Hepatocyte (in vitro differentiated cells): Measurements from ENCODE around the gene HES7.

ENCODE experiments used
- EZH2 ChIP-seq: fragments of 200-600 bp; sonication (generic); IDR thresholded peaks from 2 replicates; pipeline ENCODE4 v1.6.1; 2016; ENCODE audit warnings: antibody characterized with exemption, mild to moderate bottlenecking, borderline replicate concordance
- EZH2phosphoT487 ChIP-seq: fragments of 200-600 bp; sonication (generic); IDR thresholded peaks from one replicate; pipeline ENCODE4 v1.6.1; 2018; ENCODE audit warnings: antibody characterized with exemption, mild to moderate bottlenecking, low read depth, moderate library complexity; ENCODE audit not compliant: unreplicated experiment, severe bottlenecking
- TF ChIP-seq, protein P1 (sequence below): fragments of 200-600 bp; sonication (generic); IDR thresholded peaks from 2 replicates; pipeline ENCODE4 v1.5.1; 2016; ENCODE audit warnings: antibody characterized with exemption, mild to moderate bottlenecking; ENCODE audit not compliant: poor library complexity

DNA sequence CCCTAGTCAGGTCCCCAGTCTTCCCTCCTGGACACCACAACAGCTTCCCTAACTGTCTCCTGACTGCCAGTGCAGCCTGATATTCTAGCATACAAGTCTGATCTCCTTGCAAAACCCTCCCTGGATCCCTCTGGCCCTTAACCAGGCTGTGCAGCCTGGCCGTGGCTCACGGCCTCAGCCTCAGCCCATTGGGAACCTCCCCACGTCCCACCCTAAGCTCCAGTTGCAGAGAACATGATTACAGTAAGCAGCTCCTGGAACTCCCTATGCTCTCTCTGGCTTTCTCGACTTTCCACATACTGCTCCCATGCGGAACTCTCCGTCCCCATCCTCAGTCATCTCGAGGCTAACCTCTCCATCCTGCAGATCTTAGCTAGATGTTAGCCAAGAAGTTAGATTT lies 49.4 kb downstream of the HES7 start:
- TF ChIP-seq, protein P1, sequence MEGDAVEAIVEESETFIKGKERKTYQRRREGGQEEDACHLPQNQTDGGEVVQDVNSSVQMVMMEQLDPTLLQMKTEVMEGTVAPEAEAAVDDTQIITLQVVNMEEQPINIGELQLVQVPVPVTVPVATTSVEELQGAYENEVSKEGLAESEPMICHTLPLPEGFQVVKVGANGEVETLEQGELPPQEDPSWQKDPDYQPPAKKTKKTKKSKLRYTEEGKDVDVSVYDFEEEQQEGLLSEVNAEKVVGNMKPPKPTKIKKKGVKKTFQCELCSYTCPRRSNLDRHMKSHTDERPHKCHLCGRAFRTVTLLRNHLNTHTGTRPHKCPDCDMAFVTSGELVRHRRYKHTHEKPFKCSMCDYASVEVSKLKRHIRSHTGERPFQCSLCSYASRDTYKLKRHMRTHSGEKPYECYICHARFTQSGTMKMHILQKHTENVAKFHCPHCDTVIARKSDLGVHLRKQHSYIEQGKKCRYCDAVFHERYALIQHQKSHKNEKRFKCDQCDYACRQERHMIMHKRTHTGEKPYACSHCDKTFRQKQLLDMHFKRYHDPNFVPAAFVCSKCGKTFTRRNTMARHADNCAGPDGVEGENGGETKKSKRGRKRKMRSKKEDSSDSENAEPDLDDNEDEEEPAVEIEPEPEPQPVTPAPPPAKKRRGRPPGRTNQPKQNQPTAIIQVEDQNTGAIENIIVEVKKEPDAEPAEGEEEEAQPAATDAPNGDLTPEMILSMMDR = no peak
- TF ChIP-seq EZH2phosphoT487 = no peak
- no peak for TF ChIP-seq EZH2
